HCT116 (cell line): ENCODE results near the gene CRNN. TPM values are rescaled to one million over a fixed set of nuclear protein-coding genes. Genes with fewer than 3 reads are reported as not detected.

Experiments used
- ATAC-seq: fragments of 200-7000 bp; cut with Tn5 transposase; 2 replicates; pipeline ENCODE4 v1.9.1; 2020; ENCODE audit warnings: mild to moderate bottlenecking, moderate library complexity
- BruUV-seq: library from RNA; stranded (reverse); fragments of 400-500 nt; replicated peaks from 2 replicates; lab custom pipeline; 2021; lab: Mats Ljungman, UMichigan
- CTCF ChIA-PET: fragments of 300-600 bp; sonication (Branson Sonifier 250); formaldehyde crosslinking; loops from one replicate; lab custom pipeline; 2021; ENCODE audit warnings: antibody characterized with exemption; lab: Charles Lee
- POLR2A ChIA-PET: fragments of 300-600, 350-600 bp; sonication (Branson Sonifier 250); formaldehyde crosslinking; loops from one replicate; lab custom pipeline; 2021; ENCODE audit warnings: antibody characterized with exemption; lab: Charles Lee
- RAD21 ChIA-PET, 2 experiments: fragments of 300-600 bp; sonication (Branson Sonifier 250); formaldehyde crosslinking; loops; one replicate each; lab custom pipeline; 2023; ENCODE audit warnings: low total read pairs in 2 of 2; ENCODE audit not compliant: uncharacterized antibody in 2 of 2, unreplicated experiment in 2 of 2, low non-redundant PET in 1 of 2; lab: Charles Lee
- DNase-seq: peaks from one replicate; pipeline ENCODE4 v3.0.0-alpha.2; 2010; ENCODE audit warnings: low read depth, low spot score
- H2AFZ ChIP-seq: fragments of 200-600 bp; shearing (Covaris generic), sonication (generic); 2 replicates; pipeline ENCODE4 v1.6.1; 2017; ENCODE audit warnings: low read depth, mixed run types, mixed read lengths, antibody characterized with exemption, low read length; ENCODE audit not compliant: poor library complexity, severe bottlenecking
- H3K27ac ChIP-seq: 2 replicates; pipeline ENCODE4 v1.5.1; 2012; ENCODE audit warnings: low read depth, low read length
- H3K27me3 ChIP-seq: fragments of 200-600 bp; sonication (generic); 2 replicates; pipeline ENCODE4 v1.6.1; 2016; ENCODE audit warnings: mixed run types, low read length, mixed read lengths; ENCODE audit not compliant: insufficient read depth
- H3K36me3 ChIP-seq, 2 experiments: fragments of 200-500 bp in 1 of 2; fragments of 200-600 bp in 1 of 2; sonication (Bioruptor generic) in 1 of 2; sonication (generic) in 1 of 2; 2 replicates each; pipeline versions ENCODE4 v1.5.1 to v1.6.1; 2014 to 2016; ENCODE audit warnings: low read length in 2 of 2, inconsistent platforms in 1 of 2, mixed read lengths in 1 of 2, mixed run types in 1 of 2; ENCODE audit not compliant: insufficient read depth in 2 of 2, control insufficient read depth in 1 of 2
- H3K4me1 ChIP-seq, 2 experiments: fragments of 200-600 bp in 1 of 2; sonication (generic) in 1 of 2; 2 replicates each; pipeline versions ENCODE4 v1.5.1 to v1.6.1; 2012 to 2017; ENCODE audit warnings: low read length in 2 of 2, inconsistent platforms in 1 of 2, mild to moderate bottlenecking in 1 of 2, mixed read lengths in 1 of 2, mixed run types in 1 of 2, moderate library complexity in 1 of 2; ENCODE audit not compliant: insufficient read depth in 2 of 2, control insufficient read depth in 1 of 2
- H3K4me2 ChIP-seq: fragments of 200-600 bp; sonication (generic); 2 replicates; pipeline ENCODE4 v1.6.1; 2017; ENCODE audit warnings: mixed run types, low read length, mixed read lengths
- H3K4me3 ChIP-seq, 2 experiments: fragments of 200-600 bp in 1 of 2; sonication (generic) in 1 of 2; replicated peaks in 1 of 2; 2 replicates each; pipeline ENCODE4 v1.5.1; 2011 to 2016; ENCODE audit warnings: low read length in 2 of 2, control low read depth in 1 of 2, low read depth in 1 of 2, mild to moderate bottlenecking in 1 of 2, mixed read lengths in 1 of 2, mixed run types in 1 of 2
- H3K79me2 ChIP-seq: fragments of 200-600 bp; sonication (generic); 2 replicates; pipeline ENCODE4 v1.6.1; 2017; ENCODE audit warnings: mild to moderate bottlenecking, mixed run types, low read length, moderate library complexity, mixed read lengths; ENCODE audit not compliant: insufficient read depth
- H3K9ac ChIP-seq: fragments of 200-600 bp; sonication (generic); 2 replicates; pipeline ENCODE4 v1.6.1; 2016; ENCODE audit warnings: low read length, mixed read lengths
- H3K9me2 ChIP-seq: fragments of 200-600 bp; sonication (generic), shearing (Covaris generic); 2 replicates; pipeline ENCODE4 v1.6.1; 2017; ENCODE audit warnings: mixed run types, mild to moderate bottlenecking, moderate library complexity; ENCODE audit not compliant: insufficient read depth
- H3K9me3 ChIP-seq, 2 experiments: fragments of 200-500 bp in 1 of 2; fragments of 200-600 bp in 1 of 2; sonication (Bioruptor generic) in 1 of 2; sonication (generic) in 1 of 2; 2 replicates each; pipeline ENCODE4 v1.6.1; 2014 to 2017; ENCODE audit warnings: low read length in 2 of 2, mixed read lengths in 2 of 2, inconsistent platforms in 1 of 2, low read depth in 1 of 2, mild to moderate bottlenecking in 1 of 2, mixed run types in 1 of 2, moderate library complexity in 1 of 2; ENCODE audit not compliant: control insufficient read depth in 1 of 2, insufficient read depth in 1 of 2
- H4K20me1 ChIP-seq: fragments of 200-600 bp; sonication (generic), shearing (Covaris generic); 2 replicates; pipeline ENCODE4 v1.6.1; 2017; ENCODE audit warnings: mixed run types, mild to moderate bottlenecking, moderate library complexity; ENCODE audit not compliant: insufficient read depth
- CBX3 ChIP-seq: IDR thresholded peaks from 2 replicates; pipeline ENCODE4 v1.6.1; 2012; ENCODE audit warnings: low read depth
- CEBPB ChIP-seq: IDR thresholded peaks from 2 replicates; pipeline ENCODE4 v1.6.1; 2012; ENCODE audit warnings: low read depth
- CTCF ChIP-seq, 3 experiments: fragments of 200-600 bp in 1 of 3; sonication (generic) in 1 of 3; IDR thresholded peaks in 2 of 3; conservative IDR thresholded peaks in 1 of 3; 2 replicates each; pipeline ENCODE4 v1.5.1; 2012 to 2017; ENCODE audit warnings: low read depth in 2 of 3, low read length in 2 of 3, antibody characterized with exemption in 1 of 3, borderline replicate concordance in 1 of 3, control low read depth in 1 of 3, mild to moderate bottlenecking in 1 of 3, mixed read lengths in 1 of 3, mixed run types in 1 of 3, moderate library complexity in 1 of 3; ENCODE audit not compliant: insufficient read depth in 1 of 3
- EGR1 ChIP-seq: IDR thresholded peaks from 2 replicates; pipeline ENCODE4 v1.6.1; 2012; ENCODE audit warnings: low read depth
- FOSL1 ChIP-seq: IDR thresholded peaks from 2 replicates; pipeline ENCODE4 v1.6.1; 2012; ENCODE audit warnings: low read depth
- JUND ChIP-seq: IDR thresholded peaks from 2 replicates; pipeline ENCODE4 v1.6.1; 2012
- POLR2A ChIP-seq: IDR thresholded peaks from 2 replicates; pipeline ENCODE4 v1.7.0; 2011; ENCODE audit warnings: borderline replicate concordance; ENCODE audit not compliant: insufficient read depth, insufficient read length; ENCODE audit errors: extremely low read depth
- POLR2AphosphoS5 ChIP-seq: IDR thresholded peaks from 2 replicates; pipeline ENCODE4 v1.6.1; 2011; ENCODE audit warnings: mild to moderate bottlenecking, low read depth, low read length, moderate library complexity
- RAD21 ChIP-seq: IDR thresholded peaks from 2 replicates; pipeline ENCODE4 v1.6.1; 2012; ENCODE audit warnings: low read depth, mild to moderate bottlenecking
- SIN3A ChIP-seq: IDR thresholded peaks from 2 replicates; pipeline ENCODE4 v1.6.1; 2012; ENCODE audit warnings: low read depth
- SP1 ChIP-seq: IDR thresholded peaks from 2 replicates; pipeline ENCODE4 v1.6.1; 2012; ENCODE audit warnings: low read depth
- SRF ChIP-seq: IDR thresholded peaks from 2 replicates; pipeline ENCODE4 v1.6.1; 2012; ENCODE audit warnings: low read depth
- TCF7L2 ChIP-seq: IDR thresholded peaks from 2 replicates; pipeline ENCODE4 v1.7.0; 2011; ENCODE audit warnings: borderline replicate concordance, inconsistent platforms; ENCODE audit not compliant: insufficient read depth, insufficient read length; ENCODE audit errors: extremely low read depth
- ZBTB33 ChIP-seq: IDR thresholded peaks from 2 replicates; pipeline ENCODE4 v1.6.1; 2011; ENCODE audit warnings: mild to moderate bottlenecking, low read length, moderate library complexity; ENCODE audit not compliant: insufficient replicate concordance; ENCODE audit errors: extremely low read depth
- ZNF274 ChIP-seq: fragments of 200-500 bp; sonication (Bioruptor generic); IDR thresholded peaks from 2 replicates; pipeline ENCODE4 v1.6.1; 2014; ENCODE audit warnings: mild to moderate bottlenecking, low read depth, low read length, inconsistent platforms
- intact Hi-C: fragments of 100-400 bp; cut with micrococcal nuclease; formaldehyde crosslinking; loops from 2 replicates; pipeline ENCODE4 v1.10.0; 2022
- total RNA-seq: library from RNA; stranded (reverse); gene quantifications from one replicate; pipeline ENCODE4 v1.2.1, GENCODE V29; 2021; ENCODE audit not compliant: unreplicated experiment
- TF ChIP-seq, protein P1 (sequence below): IDR thresholded peaks from 2 replicates; pipeline ENCODE4 v1.6.1; 2012
- TF ChIP-seq, protein P2 (sequence below): IDR thresholded peaks from 2 replicates; pipeline ENCODE4 v1.6.1; 2012; ENCODE audit warnings: low read depth
- TF ChIP-seq, protein P3 (sequence below): IDR thresholded peaks from 2 replicates; pipeline ENCODE4 v1.6.1; 2012

CRNN gene
- total RNA-seq, 1 experiment from 2014 or later, result not detected

DNA sequence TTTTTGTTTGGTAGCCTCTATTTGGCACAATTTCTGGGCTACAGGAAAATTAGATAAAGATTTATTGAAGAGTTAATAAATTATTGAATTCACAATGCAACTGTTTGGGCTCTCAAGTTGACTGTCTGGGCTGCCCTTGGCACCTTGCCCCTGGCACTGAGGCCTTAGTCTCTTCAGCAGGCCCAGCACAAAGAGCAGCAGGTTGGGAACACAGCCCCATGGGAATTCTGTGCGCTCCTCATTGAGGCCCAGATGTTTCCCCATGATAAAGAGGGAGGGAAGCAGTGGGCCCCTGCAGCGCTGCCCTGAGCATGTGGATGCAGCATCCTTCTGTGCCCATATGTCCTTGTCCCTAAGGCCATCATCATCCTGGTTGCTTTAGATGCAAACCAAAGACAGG, 2.9 kb downstream of the CRNN start:
- no peaks in the 10 kb centered on the region for H3K9me2 ChIP-seq
- no peak overlapping the region for H3K27ac ChIP-seq
- no peak overlapping the region for H3K4me3 ChIP-seq
- H3K9ac ChIP-seq, result no peak overlapping the region
- H3K9me3 ChIP-seq, result no peaks in the 10 kb centered on the region
- H3K4me2 ChIP-seq, result no peak overlapping the region
- no peaks in the 10 kb centered on the region for H3K79me2 ChIP-seq
- no peak overlapping the region for H2AFZ ChIP-seq
- H3K36me3 ChIP-seq, result no peaks in the 10 kb centered on the region
- no peak for TF ChIP-seq RAD21
- TF ChIP-seq SRF, result no peak
- TF ChIP-seq TCF7L2, result no peak
- TF ChIP-seq, protein P1, sequence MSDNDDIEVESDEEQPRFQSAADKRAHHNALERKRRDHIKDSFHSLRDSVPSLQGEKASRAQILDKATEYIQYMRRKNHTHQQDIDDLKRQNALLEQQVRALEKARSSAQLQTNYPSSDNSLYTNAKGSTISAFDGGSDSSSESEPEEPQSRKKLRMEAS, result no peak
- no peak for TF ChIP-seq FOSL1
- TF ChIP-seq POLR2A, result no peak
- TF ChIP-seq ZNF274, result no peak
- no peak for TF ChIP-seq ZBTB33
- TF ChIP-seq SIN3A, result no peak
- TF ChIP-seq JUND, result no peak
- TF ChIP-seq CTCF (IDR thresholded peaks at IDR 0.05 in 2 of 3, conservative IDR thresholded peaks at IDR 0.05 in 1 of 3; ENCODE audit: borderline replicate concordance in 1 of 3, insufficient read depth in 1 of 3, low read depth in 2 of 3, low read length in 2 of 3), result no peak
- TF ChIP-seq, protein P2, sequence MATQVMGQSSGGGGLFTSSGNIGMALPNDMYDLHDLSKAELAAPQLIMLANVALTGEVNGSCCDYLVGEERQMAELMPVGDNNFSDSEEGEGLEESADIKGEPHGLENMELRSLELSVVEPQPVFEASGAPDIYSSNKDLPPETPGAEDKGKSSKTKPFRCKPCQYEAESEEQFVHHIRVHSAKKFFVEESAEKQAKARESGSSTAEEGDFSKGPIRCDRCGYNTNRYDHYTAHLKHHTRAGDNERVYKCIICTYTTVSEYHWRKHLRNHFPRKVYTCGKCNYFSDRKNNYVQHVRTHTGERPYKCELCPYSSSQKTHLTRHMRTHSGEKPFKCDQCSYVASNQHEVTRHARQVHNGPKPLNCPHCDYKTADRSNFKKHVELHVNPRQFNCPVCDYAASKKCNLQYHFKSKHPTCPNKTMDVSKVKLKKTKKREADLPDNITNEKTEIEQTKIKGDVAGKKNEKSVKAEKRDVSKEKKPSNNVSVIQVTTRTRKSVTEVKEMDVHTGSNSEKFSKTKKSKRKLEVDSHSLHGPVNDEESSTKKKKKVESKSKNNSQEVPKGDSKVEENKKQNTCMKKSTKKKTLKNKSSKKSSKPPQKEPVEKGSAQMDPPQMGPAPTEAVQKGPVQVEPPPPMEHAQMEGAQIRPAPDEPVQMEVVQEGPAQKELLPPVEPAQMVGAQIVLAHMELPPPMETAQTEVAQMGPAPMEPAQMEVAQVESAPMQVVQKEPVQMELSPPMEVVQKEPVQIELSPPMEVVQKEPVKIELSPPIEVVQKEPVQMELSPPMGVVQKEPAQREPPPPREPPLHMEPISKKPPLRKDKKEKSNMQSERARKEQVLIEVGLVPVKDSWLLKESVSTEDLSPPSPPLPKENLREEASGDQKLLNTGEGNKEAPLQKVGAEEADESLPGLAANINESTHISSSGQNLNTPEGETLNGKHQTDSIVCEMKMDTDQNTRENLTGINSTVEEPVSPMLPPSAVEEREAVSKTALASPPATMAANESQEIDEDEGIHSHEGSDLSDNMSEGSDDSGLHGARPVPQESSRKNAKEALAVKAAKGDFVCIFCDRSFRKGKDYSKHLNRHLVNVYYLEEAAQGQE, result no peak
- no peak for TF ChIP-seq CBX3
- TF ChIP-seq POLR2AphosphoS5, result no peak
- no peak for TF ChIP-seq CEBPB
- TF ChIP-seq EGR1, result no peak
- TF ChIP-seq, protein P3, sequence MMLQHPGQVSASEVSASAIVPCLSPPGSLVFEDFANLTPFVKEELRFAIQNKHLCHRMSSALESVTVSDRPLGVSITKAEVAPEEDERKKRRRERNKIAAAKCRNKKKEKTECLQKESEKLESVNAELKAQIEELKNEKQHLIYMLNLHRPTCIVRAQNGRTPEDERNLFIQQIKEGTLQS, result no peak
- no peak for TF ChIP-seq SP1
- no peaks in the 10 kb centered on the region for H4K20me1 ChIP-seq
- no peaks in the 10 kb centered on the region for H3K4me1 ChIP-seq
- no peak for DNase-seq
- CTCF ChIA-PET, result interaction anchor here (1.2 kb wide), 1 partner anchor 12 kb away, joined by 5 read pairs; no protein-coding TSS in a partner anchor
- ATAC-seq, result no peak
- H3K27me3 ChIP-seq, result 0 out of 2 replicates have a peak, but pooled peaks cover 9% of the 10 kb centered on the region
- POLR2A ChIA-PET, result no interaction called here
- BruUV-seq, result no TSS peak
- RAD21 ChIA-PET, result no interaction called here
- intact Hi-C loops, result no loop called here
